PC-3 (cell line): ENCODE measurements around the gene CLOCK.

Experiments
- EZH2 ChIP-seq: fragments of 300-600 bp; sonication (generic); IDR thresholded peaks from one replicate; pipeline ENCODE4 v1.6.1; 2017; ENCODE audit warnings: antibody characterized with exemption, mild to moderate bottlenecking, low read length; ENCODE audit not compliant: unreplicated experiment
- EZH2phosphoT487 ChIP-seq: fragments of 300-600 bp; sonication (generic); IDR thresholded peaks from 2 replicates; pipeline ENCODE4 v1.6.1; 2018; ENCODE audit warnings: mild to moderate bottlenecking, antibody characterized with exemption, low read length, borderline replicate concordance
- TF ChIP-seq, protein P1 (sequence below): fragments of 300-600 bp; sonication (generic); conservative IDR thresholded peaks from 2 replicates; pipeline ENCODE4 v1.5.1; 2017; ENCODE audit warnings: antibody characterized with exemption, low read depth, mild to moderate bottlenecking, low read length

DNA sequence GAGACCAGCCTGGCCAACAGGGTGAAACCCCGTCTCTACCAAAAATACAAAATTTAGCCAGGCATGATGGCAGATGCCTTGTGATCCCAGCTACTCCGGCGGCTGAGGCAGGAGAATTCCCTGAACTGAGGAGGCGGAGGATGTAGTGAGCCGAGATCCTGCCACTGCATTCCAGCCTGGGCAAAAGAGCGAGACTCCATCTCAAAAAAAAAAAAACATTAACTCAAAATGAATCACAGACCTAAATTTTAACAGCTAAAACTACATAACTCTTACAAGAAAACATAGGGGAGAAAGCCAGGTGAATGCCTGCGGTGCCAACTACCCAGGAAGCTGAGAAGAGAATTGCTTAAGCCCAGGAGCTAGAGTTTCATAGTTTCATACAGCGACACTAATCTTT is 96.1 kb downstream of the CLOCK start:
- no peak for TF ChIP-seq EZH2
- TF ChIP-seq, protein P1, sequence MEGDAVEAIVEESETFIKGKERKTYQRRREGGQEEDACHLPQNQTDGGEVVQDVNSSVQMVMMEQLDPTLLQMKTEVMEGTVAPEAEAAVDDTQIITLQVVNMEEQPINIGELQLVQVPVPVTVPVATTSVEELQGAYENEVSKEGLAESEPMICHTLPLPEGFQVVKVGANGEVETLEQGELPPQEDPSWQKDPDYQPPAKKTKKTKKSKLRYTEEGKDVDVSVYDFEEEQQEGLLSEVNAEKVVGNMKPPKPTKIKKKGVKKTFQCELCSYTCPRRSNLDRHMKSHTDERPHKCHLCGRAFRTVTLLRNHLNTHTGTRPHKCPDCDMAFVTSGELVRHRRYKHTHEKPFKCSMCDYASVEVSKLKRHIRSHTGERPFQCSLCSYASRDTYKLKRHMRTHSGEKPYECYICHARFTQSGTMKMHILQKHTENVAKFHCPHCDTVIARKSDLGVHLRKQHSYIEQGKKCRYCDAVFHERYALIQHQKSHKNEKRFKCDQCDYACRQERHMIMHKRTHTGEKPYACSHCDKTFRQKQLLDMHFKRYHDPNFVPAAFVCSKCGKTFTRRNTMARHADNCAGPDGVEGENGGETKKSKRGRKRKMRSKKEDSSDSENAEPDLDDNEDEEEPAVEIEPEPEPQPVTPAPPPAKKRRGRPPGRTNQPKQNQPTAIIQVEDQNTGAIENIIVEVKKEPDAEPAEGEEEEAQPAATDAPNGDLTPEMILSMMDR = no peak
- TF ChIP-seq EZH2phosphoT487 = no peak
